Keratinocyte (primary cell): ENCODE data around the gene GPATCH1. TPM values are rescaled to one million over a fixed set of nuclear protein-coding genes. Genes with fewer than 3 reads are reported as not detected.

Experiments used
- DNase-seq: peaks from one replicate; pipeline ENCODE4 v3.0.0-alpha.2; 2011; ENCODE audit warnings: low read depth, missing footprints, low spot score
- FAIRE-seq: peaks from 2 replicates; lab custom pipeline; 2011; peaks lifted over from hg19 to GRCh38; lab: Jason Lieb, UNC
- H2AFZ ChIP-seq: 2 replicates; pipeline ENCODE4 v1.6.0; 2012; ENCODE audit warnings: low read length, control low read depth, inconsistent platforms; ENCODE audit not compliant: control insufficient read depth
- H3K27ac ChIP-seq: 2 replicates; pipeline ENCODE4 v1.5.1; 2011; ENCODE audit warnings: low read length; ENCODE audit not compliant: control insufficient read depth, insufficient read depth
- H3K27me3 ChIP-seq: 3 replicates; pipeline ENCODE4 v1.6.0; 2011; ENCODE audit warnings: low read length; ENCODE audit not compliant: control insufficient read depth, insufficient read depth; ENCODE audit errors: extremely low read depth
- H3K36me3 ChIP-seq, 2 experiments: 2 replicates in 1 of 2; 3 replicates in 1 of 2; pipeline ENCODE4 v1.5.1; 2011; ENCODE audit warnings: low read length in 2 of 2, mild to moderate bottlenecking in 1 of 2; ENCODE audit not compliant: control insufficient read depth in 2 of 2, insufficient read depth in 2 of 2; ENCODE audit errors: extremely low read depth in 1 of 2
- H3K4me1 ChIP-seq: 3 replicates; pipeline ENCODE4 v1.5.1; 2011; ENCODE audit warnings: low read length; ENCODE audit not compliant: control insufficient read depth, insufficient read depth; ENCODE audit errors: extremely low read depth
- H3K4me2 ChIP-seq: 3 replicates; pipeline ENCODE4 v1.6.0; 2011; ENCODE audit warnings: low read depth, low read length; ENCODE audit not compliant: control insufficient read depth, insufficient read depth; ENCODE audit errors: extremely low read depth
- H3K4me3 ChIP-seq, 3 experiments: fragments of 200-600 bp in 1 of 3; sonication (generic) in 1 of 3; 2 replicates in 2 of 3; 3 replicates in 1 of 3; pipeline ENCODE4 v1.5.1; 2011 to 2016; ENCODE audit warnings: low read length in 3 of 3, mild to moderate bottlenecking in 3 of 3, control low read depth in 2 of 3, inconsistent platforms in 1 of 3, low read depth in 1 of 3, mixed read lengths in 1 of 3, mixed run types in 1 of 3, moderate library complexity in 1 of 3; ENCODE audit not compliant: control insufficient read depth in 2 of 3, insufficient read depth in 2 of 3; ENCODE audit errors: extremely low read depth in 1 of 3
- H3K79me2 ChIP-seq: 2 replicates; pipeline ENCODE4 v1.6.0; 2012; ENCODE audit warnings: low read length; ENCODE audit not compliant: control insufficient read depth, insufficient read depth
- H3K9ac ChIP-seq: 3 replicates; pipeline ENCODE4 v1.6.0; 2011; ENCODE audit warnings: low read length; ENCODE audit not compliant: control insufficient read depth, insufficient read depth; ENCODE audit errors: extremely low read depth
- H3K9me1 ChIP-seq: 3 replicates; pipeline ENCODE4 v1.6.0; 2011; ENCODE audit warnings: low read length; ENCODE audit not compliant: control insufficient read depth, insufficient read depth; ENCODE audit errors: extremely low read depth
- H3K9me3 ChIP-seq: 2 replicates; pipeline ENCODE4 v1.5.1; 2012; ENCODE audit warnings: low read depth, low read length; ENCODE audit not compliant: control insufficient read depth
- H4K20me1 ChIP-seq: 3 replicates; pipeline ENCODE4 v1.6.0; 2011; ENCODE audit warnings: low read length; ENCODE audit not compliant: control insufficient read depth, insufficient read depth; ENCODE audit errors: extremely low read depth
- CTCF ChIP-seq, 3 experiments: IDR thresholded peaks in 1 of 3; conservative IDR thresholded peaks in 1 of 3; optimal IDR thresholded peaks in 1 of 3; 2 replicates in 2 of 3; 3 replicates in 1 of 3; pipeline versions ENCODE3 to v1.5.1; 2011; ENCODE audit warnings: low read length in 3 of 3, mild to moderate bottlenecking in 3 of 3, moderate library complexity in 2 of 3, control low read depth in 1 of 3, inconsistent platforms in 1 of 3; ENCODE audit not compliant: insufficient read depth in 2 of 3; ENCODE audit errors: extremely low read depth in 1 of 3
- EZH2 ChIP-seq: IDR thresholded peaks from one replicate; pipeline ENCODE4 v1.6.1; 2012; ENCODE audit warnings: inconsistent platforms, mild to moderate bottlenecking, low read length, moderate library complexity
- dilution Hi-C: fragments of 300-500 bp; cut with MboI; formaldehyde crosslinking; loops from one replicate; pipeline ENCODE4 v1.7.0; 2020; ENCODE audit warnings: low sequenced_read_pairs; ENCODE audit not compliant: extremely low pct_ligation_motif_present
- polyA plus RNA-seq, 5 experiments: library from polyadenylated mRNA; depleted of rRNA in 3 of 5; stranded (reverse) in 3 of 5; stranded (forward) in 1 of 5; unstranded in 1 of 5; fragments of >200 nt; gene quantifications; 1 replicate in 1 of 5; 2 replicates in 3 of 5; 3 replicates in 1 of 5; pipeline versions ENCODE4 v1.2.1 to v1.2.3, GENCODE V29; 2011 to 2012; ENCODE audit warnings: missing spikeins in 2 of 5, low read depth in 1 of 5, low replicate concordance in 1 of 5

GPATCH1 gene
- polyA plus RNA-seq, 1 donor (not counting 4 experiments of a cell fraction or from before 2014, with no cell fraction given), result 5.8 TPM

GRCh38 chr19:33171916-33172359 lies 91.0 kb downstream of the GPATCH1 start:
- no peaks in the 10 kb centered on the region for H3K9me1 ChIP-seq
- peaks cover 4% of the 10 kb centered on the region for H3K79me2 ChIP-seq
- H3K27ac ChIP-seq, result no peak overlapping the region
- dilution Hi-C loops, result no loop called here
- DNase-seq (no peak), FAIRE-seq (no peak)
- no peaks in the 10 kb centered on the region for H3K36me3 ChIP-seq
- H4K20me1 ChIP-seq, result no peaks in the 10 kb centered on the region
- H3K9me3 ChIP-seq, result no peaks in the 10 kb centered on the region
- H3K27me3 ChIP-seq, result no peaks in the 10 kb centered on the region
- H3K4me3 ChIP-seq, result no peak overlapping the region
- H3K9ac ChIP-seq, result no peak overlapping the region
- no peak overlapping the region for H3K4me2 ChIP-seq
- H3K4me1 ChIP-seq, result peaks cover 7% of the 10 kb centered on the region
- no peak overlapping the region for H2AFZ ChIP-seq
- TF ChIP-seq CTCF (optimal IDR thresholded peaks at IDR 0.05 in 1 of 3, IDR thresholded peaks at IDR 0.05 in 1 of 3, conservative IDR thresholded peaks at IDR 0.05 in 1 of 3; ENCODE audit: extremely low read depth in 1 of 3, insufficient read depth in 2 of 3, low read length in 3 of 3), result no peak
- no peak for TF ChIP-seq EZH2

DNA sequence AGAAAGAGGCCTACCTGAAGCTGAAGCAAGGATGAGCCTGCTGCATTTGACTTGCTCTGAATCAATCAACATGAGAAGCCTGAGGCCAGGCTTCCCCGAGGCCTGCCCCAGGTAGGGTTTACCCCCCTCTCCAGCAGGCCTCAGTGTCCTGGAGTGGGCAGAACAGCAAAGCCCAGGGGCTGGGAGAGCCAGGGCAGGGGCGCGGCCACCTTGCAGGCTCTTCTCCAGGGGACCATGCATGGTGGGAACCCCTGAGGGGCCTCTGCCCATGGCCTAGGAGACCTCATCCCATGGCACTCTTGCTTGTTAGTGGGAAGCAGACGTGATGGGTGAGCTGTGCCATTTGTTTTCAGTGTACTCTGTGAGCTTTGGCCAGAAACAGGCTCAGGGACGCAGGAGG lies 93.2 kb downstream of the GPATCH1 start:
- Histone ChIP-seq H3K27ac (no peak overlapping the region), H3K9ac (no peak overlapping the region), H3K4me3 (no peak overlapping the region), H2AFZ (no peak overlapping the region), H3K4me2 (no peak overlapping the region), H3K9me3 (no peaks in the 10 kb centered on the region), H3K27me3 (no peaks in the 10 kb centered on the region), H3K4me1 (peaks cover 12% of the 10 kb centered on the region), H3K9me1 (no peaks in the 10 kb centered on the region), H4K20me1 (no peaks in the 10 kb centered on the region), H3K36me3 (no peaks in the 10 kb centered on the region), H3K79me2 (peaks cover 4% of the 10 kb centered on the region)
- TF ChIP-seq CTCF (optimal IDR thresholded peaks at IDR 0.05 in 1 of 3, IDR thresholded peaks at IDR 0.05 in 1 of 3, conservative IDR thresholded peaks at IDR 0.05 in 1 of 3; ENCODE audit: extremely low read depth in 1 of 3, insufficient read depth in 2 of 3, low read length in 3 of 3) (no peak), EZH2 (no peak)
- FAIRE-seq, result no peak
- dilution Hi-C loops, result no loop called here
- DNase-seq, result no peak
